GM21528 (cell line): Measurements from ENCODE around the gene RNF121.

Source experiments
- ATAC-seq: cut with Tn5 transposase; IDR thresholded peaks from one replicate; pipeline ENCODE4 v1.9.1; 2021; ENCODE audit warnings: mild to moderate bottlenecking, moderate library complexity; ENCODE audit not compliant: unreplicated experiment, low FRiP score

RNF121 gene

DNA sequence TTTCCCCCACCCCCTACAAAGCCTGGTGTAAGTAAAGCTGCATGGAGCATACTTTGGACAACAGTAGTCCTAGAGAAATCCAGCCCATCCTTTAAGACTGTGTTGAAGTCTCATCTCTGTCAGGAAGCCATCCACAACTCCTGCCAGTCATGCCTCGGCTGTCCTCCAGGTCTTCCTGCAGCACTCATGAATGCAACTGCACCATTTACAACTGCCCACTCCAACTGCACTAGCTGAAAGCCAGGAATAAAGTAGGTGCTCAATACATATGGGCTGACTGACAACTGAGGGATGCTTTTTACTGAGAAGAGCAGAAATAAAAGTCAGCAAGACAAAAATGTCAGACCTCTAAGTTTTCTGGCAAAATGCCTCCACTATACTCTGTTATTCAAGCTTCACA, 97.2 kb downstream of the RNF121 start:
- no peak for ATAC-seq

DNA sequence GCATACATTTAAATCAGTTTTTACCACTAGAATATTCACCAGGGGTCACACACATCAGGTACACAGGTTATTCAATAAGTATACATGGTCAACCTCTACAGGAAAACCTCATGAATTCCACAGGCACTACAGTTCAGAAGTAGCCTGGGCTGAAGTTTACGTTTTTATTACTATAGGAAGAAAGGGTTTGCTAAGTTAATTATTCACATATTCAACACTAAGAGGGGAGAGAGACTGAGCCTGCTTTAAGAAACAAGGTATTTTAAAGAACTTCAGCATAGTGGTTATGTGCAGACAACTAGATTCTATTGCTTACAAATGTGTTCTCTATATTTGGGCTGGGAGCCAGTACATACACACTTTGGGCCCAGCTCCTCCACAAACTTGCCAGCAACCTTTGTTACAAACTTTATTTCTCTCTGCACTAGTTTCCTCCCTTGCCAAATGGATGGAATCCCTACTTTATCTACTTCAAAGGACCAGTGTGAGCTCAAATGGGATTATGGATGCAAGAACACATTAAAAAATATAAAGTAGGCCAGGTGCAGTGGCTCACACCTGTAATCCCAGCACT, 101.7 kb downstream of the RNF121 start:
- no peak for ATAC-seq

DNA sequence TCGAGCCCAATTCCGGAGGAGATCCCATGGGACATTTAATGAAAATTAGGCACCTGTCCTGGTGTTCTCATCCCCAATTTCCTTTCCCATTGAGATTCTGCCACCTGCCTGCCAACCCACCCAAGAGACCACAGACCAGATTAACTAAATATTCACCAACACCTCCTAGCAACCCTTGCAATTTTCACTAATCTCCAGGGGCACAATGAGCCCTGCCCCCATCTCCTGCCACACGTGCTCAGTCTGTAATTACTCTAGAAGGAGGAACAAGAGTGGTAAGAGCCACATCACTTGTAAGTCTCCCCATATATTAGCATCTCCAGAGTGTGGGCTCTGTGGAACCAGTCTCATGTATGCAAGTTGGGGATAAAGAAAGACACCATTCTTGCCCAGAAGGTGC, 107.8 kb downstream of the RNF121 start:
- ATAC-seq: no peak

DNA sequence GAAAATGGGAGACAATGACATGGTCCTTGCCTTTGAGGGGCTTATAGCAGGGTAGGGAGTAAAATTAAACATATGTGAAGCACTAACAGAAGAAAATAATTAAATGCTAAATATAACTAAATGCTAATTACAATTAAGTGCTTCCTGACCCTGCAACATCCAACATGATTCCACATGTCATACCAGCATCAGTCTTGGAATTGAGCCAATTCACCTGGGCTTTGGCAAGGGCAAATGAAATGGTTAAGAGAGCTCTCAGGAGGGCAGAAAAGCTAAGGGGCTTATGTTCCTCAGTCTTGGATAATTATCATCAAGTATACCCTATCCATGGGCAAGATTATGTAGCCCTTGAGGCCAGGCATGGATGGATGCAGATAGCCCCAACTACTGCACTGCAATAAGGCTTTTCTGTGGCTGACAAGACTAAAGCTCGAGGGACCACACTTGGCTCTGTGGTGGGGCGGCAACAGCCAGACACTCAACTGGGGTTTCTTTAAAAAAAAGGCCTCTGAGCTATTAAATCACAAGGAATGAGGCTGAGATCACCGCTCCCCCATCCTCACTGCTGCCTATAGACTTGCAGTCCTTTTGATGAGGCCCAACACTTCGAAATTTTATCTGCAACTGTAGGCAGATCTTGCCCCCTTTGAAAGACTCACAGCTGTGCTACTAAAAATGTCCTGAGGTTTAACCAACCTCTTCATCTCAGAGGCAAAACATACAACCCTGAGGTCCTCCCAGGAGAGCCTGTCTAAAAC, 108.9 kb downstream of the RNF121 start:
- no peak for ATAC-seq

DNA sequence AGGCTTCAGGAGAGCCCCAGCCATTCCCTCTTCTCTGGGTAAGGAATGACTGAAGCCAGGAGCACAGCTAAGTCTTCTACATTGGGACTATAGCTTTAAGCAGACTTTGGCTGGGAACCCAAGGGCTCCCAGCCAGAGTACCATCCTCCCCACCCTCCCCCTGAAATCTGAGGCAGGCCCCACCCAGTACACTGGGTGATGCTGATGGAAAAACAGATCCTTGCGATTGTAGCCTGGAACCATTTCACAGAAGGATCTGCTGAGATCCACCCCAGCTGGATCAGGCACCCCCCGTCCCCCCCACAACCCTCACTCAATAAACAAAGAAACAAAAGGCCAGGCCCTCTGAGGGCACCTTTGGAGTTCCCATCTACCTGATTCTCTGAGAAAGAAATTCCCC, 109.6 kb downstream of the RNF121 start:
- ATAC-seq: no peak

DNA sequence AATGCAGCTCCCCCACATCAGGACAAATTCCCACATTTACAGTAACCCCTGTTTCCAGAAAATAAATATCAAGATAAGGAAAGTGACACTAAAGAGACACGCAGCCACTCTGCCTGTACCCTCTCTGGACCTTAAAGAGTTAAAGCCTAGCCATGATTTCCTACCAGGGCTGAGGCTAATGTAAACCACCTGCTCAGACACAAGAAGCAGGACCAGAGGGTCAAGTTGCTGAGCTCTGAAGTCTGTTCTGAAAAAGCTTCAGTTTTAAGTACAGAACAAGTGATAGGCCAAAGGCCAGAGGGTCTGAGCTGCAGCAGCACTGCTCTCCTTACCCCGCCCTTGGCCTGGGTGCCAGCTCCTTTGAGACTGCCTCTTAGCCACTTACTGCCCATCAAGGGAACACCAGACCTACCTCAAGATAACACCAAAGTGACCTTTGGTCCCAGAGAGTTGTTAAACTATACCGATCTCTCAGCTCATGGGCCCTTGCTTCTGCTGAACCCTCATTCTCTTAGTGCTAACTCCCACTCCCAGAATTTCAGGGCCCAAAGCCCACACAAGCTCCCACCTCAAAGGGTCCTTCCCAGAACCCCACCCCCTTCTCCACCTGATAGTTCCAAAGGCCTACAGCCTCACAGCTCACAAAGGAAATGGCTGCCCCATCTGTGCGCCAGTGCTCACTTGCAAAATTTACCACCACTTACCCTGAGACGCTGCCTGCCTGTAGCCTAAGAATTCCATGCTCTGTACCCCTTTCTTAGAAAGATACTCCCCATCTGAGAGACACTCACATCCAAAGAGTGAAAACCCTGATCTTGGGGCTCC, 110.4 kb downstream of the RNF121 start:
- no peak for ATAC-seq

DNA sequence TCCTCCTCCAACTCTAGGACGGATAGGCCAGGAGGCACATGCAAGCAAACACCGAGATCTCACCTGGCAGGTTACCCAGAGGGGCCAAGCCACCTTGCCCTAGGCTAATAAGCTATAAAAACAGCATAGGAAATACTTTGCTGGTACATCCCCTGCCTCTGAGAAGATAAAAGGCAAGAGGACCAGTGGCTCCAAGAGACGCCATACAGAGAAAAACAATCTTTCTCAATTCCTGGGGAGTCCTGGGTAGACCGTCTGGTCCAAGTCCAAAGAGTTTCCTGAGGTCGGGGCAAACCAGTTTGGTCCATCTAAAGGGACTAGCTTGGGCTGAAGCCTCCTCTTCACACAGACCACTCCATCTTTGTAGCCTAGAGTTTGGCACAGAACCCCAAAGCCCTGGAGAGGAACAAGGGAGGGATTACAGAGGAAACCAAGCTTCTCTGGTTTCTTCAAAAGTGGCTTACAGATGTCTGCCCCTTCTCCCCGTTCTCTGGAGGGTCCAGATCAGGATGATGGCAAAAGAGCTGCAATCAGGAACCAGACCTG, 111.1 kb downstream of the RNF121 start:
- ATAC-seq: no peak

DNA sequence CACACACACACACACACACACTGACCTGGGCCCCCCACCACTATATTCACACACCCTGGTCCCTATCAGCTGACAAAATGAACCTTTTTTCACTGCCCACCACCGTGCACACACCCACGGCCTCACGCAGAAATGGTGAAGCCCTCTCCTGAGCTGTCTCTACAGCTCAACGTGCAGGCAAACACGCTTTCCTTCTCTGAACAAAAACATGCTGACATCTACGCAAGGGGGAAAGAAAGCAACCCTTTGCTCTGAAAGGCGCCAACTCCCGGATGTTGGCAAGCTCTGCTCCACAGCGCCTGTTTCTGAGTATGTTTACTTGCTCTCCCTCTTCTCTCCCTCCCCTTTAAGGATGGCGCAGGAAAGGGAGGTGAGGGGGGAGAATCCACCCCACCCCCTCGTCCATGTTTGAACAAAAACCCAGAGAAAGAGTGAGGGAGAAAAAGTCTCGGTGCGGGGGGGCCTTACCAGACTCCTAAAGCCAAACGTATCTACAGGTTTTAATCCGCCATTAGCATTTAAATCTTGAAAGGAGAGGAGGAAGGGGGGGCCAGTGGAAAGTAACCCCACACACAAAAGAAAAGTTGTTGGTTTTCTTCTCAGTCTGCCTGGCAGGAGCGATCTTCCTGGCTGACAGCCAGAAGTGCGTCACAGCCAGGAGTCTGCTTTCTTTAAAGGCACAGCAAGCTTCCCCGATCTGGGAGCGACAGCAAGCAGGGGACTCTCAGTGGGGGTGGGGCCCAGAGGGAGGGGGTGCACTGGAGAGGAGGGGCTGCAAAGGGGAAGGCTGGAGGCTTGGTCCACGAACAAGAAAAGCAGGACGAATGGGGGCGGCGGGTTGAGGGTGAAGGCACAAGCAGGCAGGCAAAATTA, 111.9 kb downstream of the RNF121 start:
- no peak for ATAC-seq

DNA sequence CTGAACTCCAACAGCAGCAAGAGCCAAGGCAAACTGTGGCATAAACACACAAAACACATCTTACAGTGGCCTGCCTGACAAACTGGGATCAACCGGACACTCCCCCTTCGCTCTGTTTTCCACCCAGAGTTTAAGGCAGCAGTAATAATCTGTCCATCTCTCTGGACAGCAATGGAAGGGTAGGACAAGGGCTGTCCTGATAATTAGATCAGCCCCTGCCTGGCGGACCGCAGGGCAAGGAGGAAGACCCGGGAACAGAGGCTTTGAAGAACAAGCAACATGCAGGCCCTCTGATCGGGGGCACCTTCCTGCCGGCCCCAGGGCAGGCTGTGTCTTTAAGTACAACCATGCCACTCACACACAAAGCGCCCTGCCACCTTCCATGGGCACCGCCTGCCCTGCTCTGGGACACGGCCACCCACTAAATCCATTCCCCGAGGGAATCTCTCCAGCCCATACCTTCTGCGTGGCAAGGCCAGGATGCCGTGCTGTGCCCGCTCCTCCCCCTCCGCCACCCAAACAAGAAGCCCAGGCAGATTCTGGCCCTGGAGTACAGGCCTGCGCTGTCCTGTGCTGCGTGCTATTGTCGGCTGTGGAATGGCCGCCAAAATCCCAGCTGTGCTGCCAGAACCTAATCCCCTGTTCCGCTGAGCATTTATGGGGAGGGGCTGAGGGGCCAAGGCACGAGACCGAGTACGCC, 112.7 kb downstream of the RNF121 start:
- no peak for ATAC-seq

DNA sequence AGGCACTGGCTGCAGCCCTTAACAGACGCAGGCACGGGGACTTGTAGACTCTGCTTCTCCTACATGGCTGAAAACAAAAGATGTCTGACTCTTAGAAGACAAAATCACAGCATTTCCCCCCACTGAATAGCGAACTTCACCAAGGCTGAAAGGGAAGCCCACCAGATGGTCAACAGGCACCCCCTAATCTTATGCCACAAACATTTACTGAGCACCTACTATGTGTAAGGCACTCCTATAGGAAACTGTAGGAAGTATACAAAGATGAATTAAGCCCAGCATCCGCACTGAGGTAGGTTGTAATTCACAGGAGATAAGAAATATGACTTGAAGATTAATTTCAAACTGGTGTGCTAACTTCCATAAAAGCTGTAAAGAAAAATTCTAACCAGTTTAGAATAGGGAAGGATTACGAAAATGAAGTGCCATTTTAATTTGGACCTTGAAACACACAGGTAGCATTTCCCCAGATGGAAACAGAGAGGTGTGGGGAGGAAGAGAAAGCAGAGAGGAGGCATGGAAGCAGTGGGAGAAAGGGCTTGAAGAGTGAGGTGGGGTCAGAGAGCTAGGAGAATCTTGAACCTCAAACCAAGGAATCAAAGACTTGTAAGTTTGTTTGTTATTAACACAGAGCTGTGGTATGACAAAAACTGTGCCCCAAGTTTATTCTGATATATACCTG, 113.4 kb downstream of the RNF121 start:
- ATAC-seq: no peak

DNA sequence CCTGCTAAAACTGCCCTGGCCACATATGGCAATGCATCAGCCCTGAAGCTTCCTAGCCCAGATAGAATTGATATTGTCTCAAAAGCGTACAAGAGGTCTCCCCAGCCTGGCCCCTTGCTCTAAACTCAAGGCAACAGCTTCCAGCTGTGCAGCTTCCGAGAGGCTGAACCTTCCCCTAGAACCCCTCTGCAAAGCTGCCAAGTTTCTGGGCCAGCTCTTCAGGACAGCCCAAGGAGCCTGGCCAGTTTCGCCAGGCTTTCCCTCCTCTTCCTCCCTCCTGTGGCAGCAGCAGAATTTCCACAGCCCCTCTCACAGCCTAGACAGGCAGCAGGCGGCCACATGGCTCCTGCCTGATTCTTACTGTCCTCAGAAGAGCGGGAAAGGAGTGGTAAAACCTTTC, 117.0 kb downstream of the RNF121 start:
- no peak for ATAC-seq
